ENCODE results near the gene LCP2.

The LCP2 gene

GRCh38 chr5:170297589-170298462, at the start of gene LCP2:
Gene LCP2, minus strand, starts transcription at chr5:170297777. Its CDS starts 166 bp downstream, at chr5:170297611.
- DNase-seq, result peak; percentile 75

GRCh38 chr5:170347022-170347567, 49.5 kb upstream of the LCP2 start:
- DNase-seq, result no peak

- no peak for DNase-seq
Observed at GRCh38 chr5:170345971-170346370, 48.4 kb upstream of the LCP2 start.

GRCh38 chr5:170343177-170343576, 45.6 kb upstream of the LCP2 start:
- DNase-seq, result no peak

GRCh38 chr5:170342153-170342725, 44.7 kb upstream of the LCP2 start:
- no peak for DNase-seq

GRCh38 chr5:170341545-170341944, 44.0 kb upstream of the LCP2 start:
- DNase-seq, result no peak

- no peak for DNase-seq
Observed at GRCh38 chr5:170339780-170340167, 42.2 kb upstream of the LCP2 start.

- peak; percentile 84 for DNase-seq
Observed at GRCh38 chr5:170338933-170339779, 41.6 kb upstream of the LCP2 start.

- peak; percentile 29 for DNase-seq
Observed at GRCh38 chr5:170338291-170338690, 40.7 kb upstream of the LCP2 start.

- DNase-seq, result no peak
Observed at GRCh38 chr5:170337045-170337733, 39.6 kb upstream of the LCP2 start.

GRCh38 chr5:170336065-170336464, 38.5 kb upstream of the LCP2 start:
- DNase-seq, result peak; percentile 28

GRCh38 chr5:170334626-170335025, 37.0 kb upstream of the LCP2 start:
- peak; percentile 19 for DNase-seq

- DNase-seq, result peak; percentile 83
Observed at GRCh38 chr5:170333161-170333910, 35.8 kb upstream of the LCP2 start.

- DNase-seq, result no peak
Observed at GRCh38 chr5:170332058-170332457, 34.5 kb upstream of the LCP2 start.

- DNase-seq, result no peak
Observed at GRCh38 chr5:170330568-170331054, 33.0 kb upstream of the LCP2 start.

- no peak for DNase-seq
Observed at GRCh38 chr5:170329524-170329923, 31.9 kb upstream of the LCP2 start.

- DNase-seq, result no peak
Observed at GRCh38 chr5:170327829-170328228, 30.3 kb upstream of the LCP2 start.

GRCh38 chr5:170327168-170327567, 29.6 kb upstream of the LCP2 start:
- no peak for DNase-seq

GRCh38 chr5:170319301-170319700, 21.7 kb upstream of the LCP2 start:
- DNase-seq, result no peak

GRCh38 chr5:170317499-170317898, 19.9 kb upstream of the LCP2 start:
- DNase-seq, result no peak

GRCh38 chr5:170316937-170317336, 19.4 kb upstream of the LCP2 start:
- DNase-seq, result no peak

- no peak for DNase-seq
Observed at GRCh38 chr5:170315154-170315553, 17.6 kb upstream of the LCP2 start.

Measured in CD4-positive, alpha-beta T cell treated with Interleukin-17A for 1 hour (primary cell).